K562 (cell line): ENCODE data around the gene SNRPA. TPM values are rescaled to one million over a fixed set of nuclear protein-coding genes. Genes with fewer than 3 reads are reported as not detected.
A peak's percentile ranks its signal among the peaks of the same experiment; 100 is the strongest.

Experiments used
- CCAR2 ChIP-seq: fragments of 200-400 bp; formaldehyde crosslinking; IDR thresholded peaks from 2 replicates; pipeline ENCODE4 v1.6.1; 2017; ENCODE audit warnings: mild to moderate bottlenecking, low read depth, low read length
- CHD2 ChIP-seq: IDR thresholded peaks from 2 replicates; pipeline ENCODE4 v1.6.1; 2011; ENCODE audit warnings: low read depth, low read length
- HMG20B ChIP-seq: fragments of 250-450 bp; sonication (Bioruptor Pico); IDR thresholded peaks from 2 replicates; pipeline ENCODE4 v1.5.0; 2021; ENCODE audit warnings: mild to moderate bottlenecking
- JUND ChIP-seq, 2 experiments: IDR thresholded peaks; 2 replicates in 1 of 2; 3 replicates in 1 of 2; pipeline ENCODE4 v1.6.1; 2011; ENCODE audit warnings: borderline replicate concordance in 2 of 2, low read depth in 2 of 2, low read length in 2 of 2, improper control_type of control experiment in 1 of 2, missing biosample characterization in 1 of 2, missing genetic modification characterization in 1 of 2, missing genetic modification reagents in 1 of 2
- KAT7 ChIP-seq: sonication (generic); formaldehyde crosslinking; IDR thresholded peaks from 2 replicates; pipeline ENCODE4 v1.8.0; 2022; ENCODE audit warnings: missing genetic modification reagents, mild to moderate bottlenecking, borderline replicate concordance
- KLF13 ChIP-seq: fragments of 450-650 bp; IDR thresholded peaks from 2 replicates; pipeline ENCODE4 v1.6.1; 2016; ENCODE audit warnings: missing genetic modification characterization, low read depth, mild to moderate bottlenecking, missing compliant biosample characterization, moderate library complexity, borderline replicate concordance
- NR2F6 ChIP-seq: fragments of 450-650 bp; formaldehyde crosslinking; IDR thresholded peaks from 2 replicates; pipeline ENCODE4 v1.4.0; 2020; ENCODE audit warnings: mild to moderate bottlenecking
- PTRF ChIP-seq: fragments of 450-650 bp; IDR thresholded peaks from 2 replicates; pipeline ENCODE4 v1.6.1; 2016; ENCODE audit warnings: mild to moderate bottlenecking, missing genetic modification characterization, missing compliant biosample characterization
- RNF219 ChIP-seq: fragments of 250-450 bp; sonication (Bioruptor Pico); IDR thresholded peaks from 2 replicates; pipeline ENCODE4 v1.5.0; 2022; ENCODE audit warnings: mild to moderate bottlenecking
- SP1 ChIP-seq: sonication (generic); formaldehyde crosslinking; IDR thresholded peaks from 2 replicates; pipeline ENCODE4 v1.8.1; 2022; ENCODE audit warnings: mild to moderate bottlenecking, missing genetic modification reagents
- SRF ChIP-seq, 2 experiments: fragments of 250-450, 450-650 bp in 1 of 2; sonication (Bioruptor Pico) in 1 of 2; sonication (generic) in 1 of 2; formaldehyde crosslinking; IDR thresholded peaks; 2 replicates each; pipeline versions ENCODE4 v1.5.0 to v1.5.1; 2020 to 2022; ENCODE audit warnings: mild to moderate bottlenecking in 1 of 2, missing genetic modification reagents in 1 of 2
- TAL1 ChIP-seq: fragments of 450-650 bp; IDR thresholded peaks from 2 replicates; pipeline ENCODE4 v1.6.1; 2016; ENCODE audit warnings: mild to moderate bottlenecking
- TCF7L2 ChIP-seq: fragments of 150-350 bp; IDR thresholded peaks from 2 replicates; pipeline ENCODE4 v1.6.1; 2016; ENCODE audit warnings: low read depth, mild to moderate bottlenecking, low read length, moderate library complexity
- TRIM28 ChIP-seq: fragments of 450-650 bp; IDR thresholded peaks from 2 replicates; pipeline ENCODE4 v1.6.1; 2017
- ZBTB5 ChIP-seq: fragments of 450-650 bp; IDR thresholded peaks from 2 replicates; pipeline ENCODE4 v1.6.1; 2017; ENCODE audit warnings: antibody characterized with exemption
- ZKSCAN8 ChIP-seq: fragments of 200-800 bp; sonication (Bioruptor generic); IDR thresholded peaks from 2 replicates; pipeline ENCODE4 v1.6.1; 2016; ENCODE audit warnings: missing genetic modification characterization, missing compliant biosample characterization
- ZNF311 ChIP-seq: fragments of 250-450 bp; sonication (Bioruptor Pico); IDR thresholded peaks from 2 replicates; pipeline ENCODE4 v1.4.0; 2020; ENCODE audit warnings: mild to moderate bottlenecking, moderate library complexity
- polyA plus RNA-seq, 8 experiments: library from polyadenylated mRNA; depleted of rRNA in 4 of 8; stranded (reverse) in 5 of 8; unstranded in 3 of 8; fragments of >200 nt; fragmentation: Nextera tagmentation in 2 of 8; fragmentation: Illumina TruSeq in 1 of 8; extraction: Ambion mirVana in 2 of 8; extraction: Trizol in 1 of 8; gene quantifications; 2 replicates each; pipeline versions ENCODE4 v1.2.1 to v1.2.3, GENCODE V29; 2011 to 2014; ENCODE audit warnings: inconsistent platforms in 1 of 8, missing spikeins in 1 of 8
- total RNA-seq, 7 experiments: library from RNA; depleted of rRNA in 6 of 7; stranded (reverse); fragments of >200 nt in 6 of 7; fragmentation: Illumina TruSeq in 2 of 7; extraction: Trizol in 2 of 7; gene quantifications; 2 replicates each; pipeline versions ENCODE4 v1.2.1 to v1.2.3, GENCODE V29; 2011 to 2021; ENCODE audit warnings: low replicate concordance in 1 of 7
- TF ChIP-seq, protein P1 (sequence below): sonication (generic); formaldehyde crosslinking; IDR thresholded peaks from 2 replicates; pipeline ENCODE4 v1.8.0; 2022; ENCODE audit warnings: mild to moderate bottlenecking, missing genetic modification reagents
- TF ChIP-seq, protein P2 (sequence below): IDR thresholded peaks from 2 replicates; pipeline ENCODE4 v1.6.1; 2011; ENCODE audit not compliant: insufficient read length; ENCODE audit errors: extremely low read depth

SNRPA gene
- total and polyA plus RNA-seq, 9 of the 15 experiments (the other 6 are each of a cell fraction or from before 2014, with no cell fraction given), result 16.3 to 311 (median 193) TPM

GRCh38 chr19:40702337-40703012 is 48.5 kb upstream of the SNRPA start (continued):
- TF ChIP-seq, protein P1, sequence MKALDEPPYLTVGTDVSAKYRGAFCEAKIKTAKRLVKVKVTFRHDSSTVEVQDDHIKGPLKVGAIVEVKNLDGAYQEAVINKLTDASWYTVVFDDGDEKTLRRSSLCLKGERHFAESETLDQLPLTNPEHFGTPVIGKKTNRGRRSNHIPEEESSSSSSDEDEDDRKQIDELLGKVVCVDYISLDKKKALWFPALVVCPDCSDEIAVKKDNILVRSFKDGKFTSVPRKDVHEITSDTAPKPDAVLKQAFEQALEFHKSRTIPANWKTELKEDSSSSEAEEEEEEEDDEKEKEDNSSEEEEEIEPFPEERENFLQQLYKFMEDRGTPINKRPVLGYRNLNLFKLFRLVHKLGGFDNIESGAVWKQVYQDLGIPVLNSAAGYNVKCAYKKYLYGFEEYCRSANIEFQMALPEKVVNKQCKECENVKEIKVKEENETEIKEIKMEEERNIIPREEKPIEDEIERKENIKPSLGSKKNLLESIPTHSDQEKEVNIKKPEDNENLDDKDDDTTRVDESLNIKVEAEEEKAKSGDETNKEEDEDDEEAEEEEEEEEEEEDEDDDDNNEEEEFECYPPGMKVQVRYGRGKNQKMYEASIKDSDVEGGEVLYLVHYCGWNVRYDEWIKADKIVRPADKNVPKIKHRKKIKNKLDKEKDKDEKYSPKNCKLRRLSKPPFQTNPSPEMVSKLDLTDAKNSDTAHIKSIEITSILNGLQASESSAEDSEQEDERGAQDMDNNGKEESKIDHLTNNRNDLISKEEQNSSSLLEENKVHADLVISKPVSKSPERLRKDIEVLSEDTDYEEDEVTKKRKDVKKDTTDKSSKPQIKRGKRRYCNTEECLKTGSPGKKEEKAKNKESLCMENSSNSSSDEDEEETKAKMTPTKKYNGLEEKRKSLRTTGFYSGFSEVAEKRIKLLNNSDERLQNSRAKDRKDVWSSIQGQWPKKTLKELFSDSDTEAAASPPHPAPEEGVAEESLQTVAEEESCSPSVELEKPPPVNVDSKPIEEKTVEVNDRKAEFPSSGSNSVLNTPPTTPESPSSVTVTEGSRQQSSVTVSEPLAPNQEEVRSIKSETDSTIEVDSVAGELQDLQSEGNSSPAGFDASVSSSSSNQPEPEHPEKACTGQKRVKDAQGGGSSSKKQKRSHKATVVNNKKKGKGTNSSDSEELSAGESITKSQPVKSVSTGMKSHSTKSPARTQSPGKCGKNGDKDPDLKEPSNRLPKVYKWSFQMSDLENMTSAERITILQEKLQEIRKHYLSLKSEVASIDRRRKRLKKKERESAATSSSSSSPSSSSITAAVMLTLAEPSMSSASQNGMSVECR, result no peak
- TF ChIP-seq KAT7, result no peak
- TF ChIP-seq ZKSCAN8 (CRISPR knock-in tag), result no peak
- TF ChIP-seq CCAR2, result no peak
- peak; percentile 67; the same call in 1 of the 2 replicates for TF ChIP-seq KLF13 (tag)
- TF ChIP-seq HMG20B, result no peak
- TF ChIP-seq TAL1, result peak; percentile 27; the same call in 1 of the 2 replicates
- TF ChIP-seq NR2F6, result no peak
- TF ChIP-seq, protein P2, sequence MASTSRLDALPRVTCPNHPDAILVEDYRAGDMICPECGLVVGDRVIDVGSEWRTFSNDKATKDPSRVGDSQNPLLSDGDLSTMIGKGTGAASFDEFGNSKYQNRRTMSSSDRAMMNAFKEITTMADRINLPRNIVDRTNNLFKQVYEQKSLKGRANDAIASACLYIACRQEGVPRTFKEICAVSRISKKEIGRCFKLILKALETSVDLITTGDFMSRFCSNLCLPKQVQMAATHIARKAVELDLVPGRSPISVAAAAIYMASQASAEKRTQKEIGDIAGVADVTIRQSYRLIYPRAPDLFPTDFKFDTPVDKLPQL, result no peak
- TF ChIP-seq RNF219 (CRISPR knock-in tag), result no peak
- peak; percentile 42; the same call in 1 of the 2 replicates for TF ChIP-seq JUND (IDR thresholded peaks at IDR 0.05; ENCODE audit: borderline replicate concordance, low read depth, low read length)
- TF ChIP-seq JUND (tag; IDR thresholded peaks at IDR 0.05; ENCODE audit: borderline replicate concordance, low read depth, low read length), result peak; percentile 59; the same call in 1 of the 3 replicates
- no peak for TF ChIP-seq TCF7L2
- no peak for TF ChIP-seq SRF (CRISPR knock-in tag; IDR thresholded peaks at IDR 0.05)
- no peak for TF ChIP-seq CHD2
- TF ChIP-seq SP1 (CRISPR knock-in tag), result peak; percentile 61; the same call in 1 of the 2 replicates
- TF ChIP-seq PTRF, result no peak
- no peak for TF ChIP-seq ZNF311 (CRISPR knock-in tag)
- no peak for TF ChIP-seq ZBTB5
- no peak for TF ChIP-seq TRIM28
